Esophagus squamous epithelium (tissue), 4 donors: ENCODE measurements around the gene GABRB2.
"Not testable (repeated sequence)": the region's sequence is repeated elsewhere in the genome, so short reads cannot be mapped to it uniquely, and the experiment has no call there.

ENCODE experiments used
- POLR2A ChIP-seq, 4 donors: fragments of 450-650 bp; IDR thresholded peaks; one replicate each; pipeline ENCODE4 v1.6.1; 2017; ENCODE audit warnings: antibody characterized with exemption in 4 of 4, mild to moderate bottlenecking in 4 of 4, moderate library complexity in 3 of 4
- TF ChIP-seq, protein P1 (sequence below), 6 experiments: fragments of 450-650 bp in 4 of 6; fragments of 200-600 bp in 2 of 6; sonication (generic) in 2 of 6; IDR thresholded peaks; one replicate each; pipeline ENCODE4 v1.5.1; 2016 to 2019; ENCODE audit warnings: antibody characterized with exemption in 6 of 6, mild to moderate bottlenecking in 4 of 6, moderate library complexity in 4 of 6

DNA sequence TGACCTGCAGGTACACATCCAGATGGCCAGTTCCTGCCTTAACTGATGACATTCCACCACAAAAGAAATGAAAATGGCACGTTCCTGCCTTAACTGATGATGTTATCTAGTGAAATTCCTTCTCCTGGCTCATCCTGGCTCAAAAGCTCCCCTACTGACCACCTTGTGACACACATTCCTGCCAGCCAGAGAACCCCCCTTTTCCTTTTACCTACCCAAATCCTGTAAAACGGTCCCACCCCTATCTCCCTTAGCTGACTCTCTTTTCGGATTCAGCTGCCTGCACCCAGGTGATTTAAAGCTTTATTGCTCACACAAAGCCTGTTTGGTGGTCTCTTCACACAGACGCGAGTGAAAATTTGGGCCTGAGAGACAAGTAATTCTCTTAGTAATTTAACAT is 300.7 kb downstream of the GABRB2 start:
- TF ChIP-seq, protein P1, sequence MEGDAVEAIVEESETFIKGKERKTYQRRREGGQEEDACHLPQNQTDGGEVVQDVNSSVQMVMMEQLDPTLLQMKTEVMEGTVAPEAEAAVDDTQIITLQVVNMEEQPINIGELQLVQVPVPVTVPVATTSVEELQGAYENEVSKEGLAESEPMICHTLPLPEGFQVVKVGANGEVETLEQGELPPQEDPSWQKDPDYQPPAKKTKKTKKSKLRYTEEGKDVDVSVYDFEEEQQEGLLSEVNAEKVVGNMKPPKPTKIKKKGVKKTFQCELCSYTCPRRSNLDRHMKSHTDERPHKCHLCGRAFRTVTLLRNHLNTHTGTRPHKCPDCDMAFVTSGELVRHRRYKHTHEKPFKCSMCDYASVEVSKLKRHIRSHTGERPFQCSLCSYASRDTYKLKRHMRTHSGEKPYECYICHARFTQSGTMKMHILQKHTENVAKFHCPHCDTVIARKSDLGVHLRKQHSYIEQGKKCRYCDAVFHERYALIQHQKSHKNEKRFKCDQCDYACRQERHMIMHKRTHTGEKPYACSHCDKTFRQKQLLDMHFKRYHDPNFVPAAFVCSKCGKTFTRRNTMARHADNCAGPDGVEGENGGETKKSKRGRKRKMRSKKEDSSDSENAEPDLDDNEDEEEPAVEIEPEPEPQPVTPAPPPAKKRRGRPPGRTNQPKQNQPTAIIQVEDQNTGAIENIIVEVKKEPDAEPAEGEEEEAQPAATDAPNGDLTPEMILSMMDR (IDR thresholded peaks at IDR 0.05), result not testable (repeated sequence)
- not testable (repeated sequence) for TF ChIP-seq POLR2A (IDR thresholded peaks at IDR 0.05)
